Measurements from ENCODE around the gene ABCC9.

DNA sequence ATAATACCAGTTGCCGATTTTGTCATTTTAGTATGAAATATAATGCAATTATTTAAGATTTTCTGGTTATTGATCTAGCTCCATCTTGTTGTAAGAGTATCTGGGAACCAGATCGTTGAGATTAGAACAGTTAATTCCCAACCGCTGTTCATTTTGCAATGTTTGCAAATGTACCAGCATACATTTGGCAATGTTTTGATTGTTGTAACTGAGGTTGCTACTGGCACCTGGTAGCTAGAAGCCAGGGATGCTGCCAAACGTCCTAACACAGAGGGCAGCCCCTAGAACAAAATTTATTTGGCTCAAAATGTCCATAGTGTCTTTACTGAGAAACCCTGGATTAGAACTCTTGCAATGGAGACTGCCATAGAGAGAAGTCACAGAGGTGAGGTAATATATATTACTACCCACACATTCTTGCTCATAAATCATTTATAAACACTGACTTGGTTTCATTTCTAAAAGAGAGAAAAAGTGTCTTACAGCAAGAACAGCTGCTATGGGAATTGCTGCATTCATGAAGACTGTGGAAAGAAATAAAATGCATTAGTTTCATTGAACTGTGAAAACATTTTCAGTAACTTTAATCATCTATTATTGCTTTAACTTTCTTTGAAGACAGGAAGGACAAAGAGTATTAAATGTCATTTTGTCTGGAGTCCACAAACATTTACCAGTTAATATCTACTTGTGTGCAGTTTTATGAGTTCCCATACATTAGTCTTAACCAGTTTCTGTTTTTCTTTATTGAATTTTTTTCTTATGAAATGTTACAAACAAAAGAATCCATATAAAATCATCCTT lies 46.2 kb downstream of the ABCC9 start:
- TF ChIP-seq, protein P1, sequence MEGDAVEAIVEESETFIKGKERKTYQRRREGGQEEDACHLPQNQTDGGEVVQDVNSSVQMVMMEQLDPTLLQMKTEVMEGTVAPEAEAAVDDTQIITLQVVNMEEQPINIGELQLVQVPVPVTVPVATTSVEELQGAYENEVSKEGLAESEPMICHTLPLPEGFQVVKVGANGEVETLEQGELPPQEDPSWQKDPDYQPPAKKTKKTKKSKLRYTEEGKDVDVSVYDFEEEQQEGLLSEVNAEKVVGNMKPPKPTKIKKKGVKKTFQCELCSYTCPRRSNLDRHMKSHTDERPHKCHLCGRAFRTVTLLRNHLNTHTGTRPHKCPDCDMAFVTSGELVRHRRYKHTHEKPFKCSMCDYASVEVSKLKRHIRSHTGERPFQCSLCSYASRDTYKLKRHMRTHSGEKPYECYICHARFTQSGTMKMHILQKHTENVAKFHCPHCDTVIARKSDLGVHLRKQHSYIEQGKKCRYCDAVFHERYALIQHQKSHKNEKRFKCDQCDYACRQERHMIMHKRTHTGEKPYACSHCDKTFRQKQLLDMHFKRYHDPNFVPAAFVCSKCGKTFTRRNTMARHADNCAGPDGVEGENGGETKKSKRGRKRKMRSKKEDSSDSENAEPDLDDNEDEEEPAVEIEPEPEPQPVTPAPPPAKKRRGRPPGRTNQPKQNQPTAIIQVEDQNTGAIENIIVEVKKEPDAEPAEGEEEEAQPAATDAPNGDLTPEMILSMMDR (IDR thresholded peaks at IDR 0.05), result no peak
- TF ChIP-seq POLR2A (IDR thresholded peaks at IDR 0.05), result no peak

Measured in Peyer's patch (tissue), 4 donors.